B cell (primary cell): ENCODE data around the gene PCTP.

Source experiments
- CTCF ChIP-seq: fragments of 200-600 bp; IDR thresholded peaks from one replicate; pipeline ENCODE4 v1.8.0; 2022; ENCODE audit warnings: antibody characterized with exemption, mild to moderate bottlenecking
- EZH2 ChIP-seq: IDR thresholded peaks from 2 replicates; pipeline ENCODE4 v1.6.1; 2012; ENCODE audit warnings: borderline replicate concordance, low read depth, mild to moderate bottlenecking, moderate library complexity, low read length; ENCODE audit not compliant: insufficient read depth, poor library complexity, severe bottlenecking

GRCh38 chr17:55784666-55785065, 33.8 kb downstream of the PCTP start:
- no peak for TF ChIP-seq CTCF
- TF ChIP-seq EZH2: no peak
